Osteoblast (primary cell): ENCODE data around the gene YY1. TPM values are rescaled to one million over a fixed set of nuclear protein-coding genes. Genes with fewer than 3 reads are reported as not detected.
"Not testable (repeated sequence)": the region's sequence is repeated elsewhere in the genome, so short reads cannot be mapped to it uniquely, and the experiment has no call there.

Source experiments
- DNase-seq: peaks from one replicate; pipeline ENCODE4 v3.0.0; 2011; ENCODE audit warnings: low spot score, mixed read lengths; ENCODE audit not compliant: insufficient read length; ENCODE audit errors: missing footprints
- H2AFZ ChIP-seq: 2 replicates; pipeline ENCODE4 v1.6.0; 2011; ENCODE audit warnings: mild to moderate bottlenecking, low read length
- H3K27ac ChIP-seq: 2 replicates; pipeline ENCODE4 v1.5.1; 2011; ENCODE audit warnings: mild to moderate bottlenecking, low read depth, low read length, moderate library complexity
- H3K27me3 ChIP-seq: 2 replicates; pipeline ENCODE4 v1.6.0; 2012; ENCODE audit warnings: mild to moderate bottlenecking, control low read depth, inconsistent platforms, low read length, moderate library complexity; ENCODE audit not compliant: insufficient read depth
- H3K36me3 ChIP-seq: 2 replicates; pipeline ENCODE4 v1.5.1; 2011; ENCODE audit warnings: mild to moderate bottlenecking, low read length, control low read depth, moderate library complexity; ENCODE audit not compliant: insufficient read depth
- H3K4me1 ChIP-seq: 2 replicates; pipeline ENCODE4 v1.5.1; 2011; ENCODE audit warnings: mild to moderate bottlenecking, low read length, control low read depth, moderate library complexity; ENCODE audit not compliant: insufficient read depth
- H3K4me2 ChIP-seq: 2 replicates; pipeline ENCODE4 v1.6.0; 2011; ENCODE audit warnings: mild to moderate bottlenecking, low read length; ENCODE audit not compliant: insufficient read depth
- H3K4me3 ChIP-seq: fragments of 200-600 bp; sonication (generic); 3 replicates; pipeline ENCODE4 v1.5.1; 2012; ENCODE audit warnings: mild to moderate bottlenecking, low read length, inconsistent platforms; ENCODE audit not compliant: insufficient read depth
- H3K79me2 ChIP-seq: 2 replicates; pipeline ENCODE4 v1.6.0; 2012; ENCODE audit warnings: mild to moderate bottlenecking, low read length, control low read depth, inconsistent platforms; ENCODE audit not compliant: insufficient read depth
- H3K9me3 ChIP-seq: 2 replicates; pipeline ENCODE4 v1.5.1; 2011; ENCODE audit warnings: low read depth, low read length, control low read depth
- H4K20me1 ChIP-seq: 2 replicates; pipeline ENCODE4 v1.6.0; 2012; ENCODE audit warnings: mild to moderate bottlenecking, low read length, control low read depth; ENCODE audit not compliant: insufficient read depth
- total RNA-seq: library from RNA; depleted of rRNA; stranded (reverse); fragments of >200 nt; gene quantifications from 2 replicates; pipeline ENCODE4 v1.2.3, GENCODE V29; 2012
- TF ChIP-seq, protein P1 (sequence below): IDR thresholded peaks from 2 replicates; pipeline ENCODE4 v1.5.1; 2011; ENCODE audit warnings: mild to moderate bottlenecking, low read depth, low read length, moderate library complexity; ENCODE audit errors: extremely low read depth

The YY1 gene
- total RNA-seq, 1 donor: 45.2 TPM

GRCh38 chr14:100201701-100202100 is 37.2 kb upstream of the YY1 start:
- Histone ChIP-seq H3K9me3 (no peaks in the 10 kb centered on the region), H3K4me1 (no peaks in the 10 kb centered on the region), H3K27me3 (no peaks in the 10 kb centered on the region), H2AFZ (no peak overlapping the region), H3K27ac (no peak overlapping the region), H3K79me2 (no peaks in the 10 kb centered on the region), H3K36me3 (no peaks in the 10 kb centered on the region), H4K20me1 (no peaks in the 10 kb centered on the region), H3K4me2 (no peak overlapping the region), H3K4me3 (no peak overlapping the region)
- DNase-seq: peak; percentile 34
- TF ChIP-seq, protein P1, sequence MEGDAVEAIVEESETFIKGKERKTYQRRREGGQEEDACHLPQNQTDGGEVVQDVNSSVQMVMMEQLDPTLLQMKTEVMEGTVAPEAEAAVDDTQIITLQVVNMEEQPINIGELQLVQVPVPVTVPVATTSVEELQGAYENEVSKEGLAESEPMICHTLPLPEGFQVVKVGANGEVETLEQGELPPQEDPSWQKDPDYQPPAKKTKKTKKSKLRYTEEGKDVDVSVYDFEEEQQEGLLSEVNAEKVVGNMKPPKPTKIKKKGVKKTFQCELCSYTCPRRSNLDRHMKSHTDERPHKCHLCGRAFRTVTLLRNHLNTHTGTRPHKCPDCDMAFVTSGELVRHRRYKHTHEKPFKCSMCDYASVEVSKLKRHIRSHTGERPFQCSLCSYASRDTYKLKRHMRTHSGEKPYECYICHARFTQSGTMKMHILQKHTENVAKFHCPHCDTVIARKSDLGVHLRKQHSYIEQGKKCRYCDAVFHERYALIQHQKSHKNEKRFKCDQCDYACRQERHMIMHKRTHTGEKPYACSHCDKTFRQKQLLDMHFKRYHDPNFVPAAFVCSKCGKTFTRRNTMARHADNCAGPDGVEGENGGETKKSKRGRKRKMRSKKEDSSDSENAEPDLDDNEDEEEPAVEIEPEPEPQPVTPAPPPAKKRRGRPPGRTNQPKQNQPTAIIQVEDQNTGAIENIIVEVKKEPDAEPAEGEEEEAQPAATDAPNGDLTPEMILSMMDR: no peak

- Histone ChIP-seq H3K9me3 (no peaks in the 10 kb centered on the region), H3K27me3 (no peaks in the 10 kb centered on the region), H3K4me2 (no peak overlapping the region), H4K20me1 (no peaks in the 10 kb centered on the region), H2AFZ (no peak overlapping the region), H3K36me3 (no peaks in the 10 kb centered on the region), H3K79me2 (no peaks in the 10 kb centered on the region), H3K4me3 (no peak overlapping the region), H3K4me1 (no peaks in the 10 kb centered on the region), H3K27ac (no peak overlapping the region)
- TF ChIP-seq, protein P1: no peak
- DNase-seq: no peak
Observed at GRCh38 chr14:100202712-100203111, 36.2 kb upstream of the YY1 start.

DNA sequence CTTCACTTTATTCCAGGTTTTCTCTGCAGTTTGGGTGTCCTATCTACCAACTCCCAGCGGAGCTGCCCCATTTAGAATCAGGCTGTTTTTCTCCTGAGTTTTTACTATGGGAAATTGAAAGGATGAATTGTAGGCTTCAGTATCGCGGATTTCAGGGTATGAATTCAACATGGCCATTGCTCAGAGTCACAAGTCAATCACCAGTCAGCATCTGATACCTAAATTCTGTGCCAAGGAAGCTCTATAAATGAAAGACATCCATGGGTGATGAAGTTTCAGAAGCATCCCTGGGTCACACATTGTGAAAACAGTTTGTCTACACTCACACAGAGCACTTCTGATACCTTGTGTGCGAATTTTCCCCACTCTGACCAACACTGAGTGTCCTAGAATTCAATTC is 35.8 kb upstream of the YY1 start:
- H3K4me2 ChIP-seq: no peak overlapping the region
- H3K9me3 ChIP-seq: no peaks in the 10 kb centered on the region
- TF ChIP-seq, protein P1: no peak
- no peaks in the 10 kb centered on the region for H4K20me1 ChIP-seq
- H3K4me1 ChIP-seq: no peaks in the 10 kb centered on the region
- no peaks in the 10 kb centered on the region for H3K36me3 ChIP-seq
- no peak overlapping the region for H3K27ac ChIP-seq
- no peaks in the 10 kb centered on the region for H3K79me2 ChIP-seq
- H3K4me3 ChIP-seq: no peak overlapping the region
- H2AFZ ChIP-seq: no peak overlapping the region
- no peak for DNase-seq
- H3K27me3 ChIP-seq: no peaks in the 10 kb centered on the region

- DNase-seq: no peak
- H3K79me2 ChIP-seq: no peaks in the 10 kb centered on the region
- no peaks in the 10 kb centered on the region for H3K9me3 ChIP-seq
- no peak overlapping the region for H3K4me3 ChIP-seq
- TF ChIP-seq, protein P1: no peak
- no peak overlapping the region for H3K27ac ChIP-seq
- no peak overlapping the region for H3K4me2 ChIP-seq
- H3K27me3 ChIP-seq: no peaks in the 10 kb centered on the region
- H4K20me1 ChIP-seq: no peaks in the 10 kb centered on the region
- H3K36me3 ChIP-seq: no peaks in the 10 kb centered on the region
- no peak overlapping the region for H2AFZ ChIP-seq
- no peaks in the 10 kb centered on the region for H3K4me1 ChIP-seq
Observed at GRCh38 chr14:100203962-100204834, 34.7 kb upstream of the YY1 start.

DNA sequence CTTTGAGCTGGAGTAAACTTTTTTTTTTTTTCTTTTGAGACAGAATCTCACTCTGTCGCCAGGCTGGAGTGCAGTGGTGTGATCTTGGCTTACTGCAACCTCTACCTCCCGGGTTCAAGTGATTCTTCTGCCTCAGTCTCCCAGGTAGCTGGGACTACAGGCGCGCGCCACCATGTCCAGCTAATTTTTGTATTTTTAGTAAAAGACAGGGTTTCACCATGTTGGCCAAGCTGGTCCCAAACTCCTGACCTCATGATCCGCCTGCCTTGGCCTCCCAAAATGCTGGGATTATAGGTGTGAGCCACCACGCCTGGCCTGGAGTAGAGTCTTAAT is 34.1 kb upstream of the YY1 start:
- H3K79me2 ChIP-seq, H4K20me1 ChIP-seq, H3K36me3 ChIP-seq, DNase-seq, H2AFZ ChIP-seq, H3K27me3 ChIP-seq, H3K4me1 ChIP-seq, H3K4me2 ChIP-seq, H3K27ac ChIP-seq, H3K9me3 ChIP-seq, H3K4me3 ChIP-seq: not testable (repeated sequence)

- H3K36me3 ChIP-seq, H2AFZ ChIP-seq, H3K4me1 ChIP-seq, DNase-seq, H3K27me3 ChIP-seq, H3K4me3 ChIP-seq, H3K4me2 ChIP-seq, H3K79me2 ChIP-seq, H4K20me1 ChIP-seq, H3K9me3 ChIP-seq, H3K27ac ChIP-seq: not testable (repeated sequence)
Observed at GRCh38 chr14:100207588-100207987, 31.4 kb upstream of the YY1 start.
